Airway epithelial cell (primary cell): ENCODE measurements around the gene GNPNAT1. TPM values are rescaled to one million over a fixed set of nuclear protein-coding genes. Genes with fewer than 3 reads are reported as not detected.

ENCODE experiments used
- total RNA-seq: library from RNA; depleted of rRNA; stranded (reverse); fragments of >200 nt; gene quantifications from 2 replicates; pipeline ENCODE4 v1.2.3, GENCODE V29; 2015

Gene GNPNAT1
- 30.4 and 33.2 TPM in 2 replicates for total RNA-seq

GRCh38 chr14:52791223-52792096 is at the start of gene GNPNAT1:
TSS of gene GNPNAT1 (minus strand) at chr14:52791607. CDS start at chr14:52784650, 6,957 bp downstream.

DNA sequence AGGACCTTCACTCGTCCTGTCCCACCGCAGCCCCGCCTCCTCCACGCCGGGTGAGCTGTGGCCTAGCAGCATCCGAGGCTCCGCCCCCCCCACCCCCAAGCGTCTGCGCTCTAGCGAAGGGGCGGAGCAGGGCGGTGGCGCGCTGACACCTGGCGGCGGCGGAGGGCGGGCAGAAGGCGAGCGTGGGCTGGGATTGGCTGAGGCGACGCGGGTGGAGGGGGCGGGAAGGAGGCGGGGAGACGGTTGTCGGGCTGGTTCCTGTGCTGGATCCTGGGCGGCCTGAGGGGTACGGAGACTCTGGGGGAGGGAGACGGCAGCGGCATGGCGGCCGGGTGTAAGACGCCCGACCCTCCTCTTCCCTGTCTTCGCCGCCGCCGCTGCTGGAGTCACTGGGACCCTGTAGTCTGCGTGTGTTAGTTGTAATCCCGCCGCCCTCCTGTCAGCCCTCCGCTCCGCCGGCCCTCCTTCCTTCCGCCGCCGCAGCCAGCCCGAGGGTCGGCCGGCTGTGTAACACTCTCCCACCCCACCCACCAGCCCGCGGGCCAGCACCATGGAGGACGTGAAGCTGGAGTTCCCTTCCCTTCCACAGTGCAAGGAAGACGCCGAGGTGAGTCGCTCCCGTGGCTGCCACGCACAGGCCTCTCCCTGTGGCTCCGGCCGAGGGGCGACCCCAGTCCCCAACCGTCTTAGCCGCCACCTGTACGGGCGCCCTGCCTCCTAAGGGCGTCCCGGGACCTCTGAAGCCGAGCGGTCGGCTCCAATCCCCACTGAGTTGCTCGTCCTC is 61.3 kb downstream of the GNPNAT1 start, which contains the start of gene STYX:
Gene STYX (plus strand): TSS at position 242 of the 784 bp plus-strand sequence. CDS start 309 bp downstream, at position 551.

Other genes with a start within 250 kb of the GNPNAT1 start
- gene TXNDC16, start 239.1 kb downstream of the GNPNAT1 start, total RNA-seq = 1.4 and 3.0 TPM in 2 replicates
- gene GPR137C, start 238.8 kb downstream of the GNPNAT1 start, total RNA-seq = under 0.01 TPM in 1 of 2 replicates, not detected in the other
- gene ERO1A, start 96.0 kb downstream of the GNPNAT1 start, total RNA-seq = 110 and 172 TPM in 2 replicates
- gene PSMC6, start 84.4 kb downstream of the GNPNAT1 start, total RNA-seq = 80.0 and 112 TPM in 2 replicates
- gene STYX, start 61.4 kb downstream of the GNPNAT1 start, total RNA-seq = 10.3 and 15.8 TPM in 2 replicates
- gene FERMT2, start 159.4 kb upstream of the GNPNAT1 start, total RNA-seq = 11.6 and 13.5 TPM in 2 replicates